Brain pericyte (primary cell): Measurements from ENCODE around the gene CDH23.

ENCODE experiments used
- DNase-seq: peaks from one replicate; pipeline ENCODE4 v3.0.0-alpha.2; 2012; ENCODE audit warnings: low read depth, low spot score

Gene CDH23

GRCh38 chr10:71423250-71423649 lies 26.5 kb downstream of the CDH23 start:
- DNase-seq, result no peak

- no peak for DNase-seq
These were observed 27.2 kb downstream of the CDH23 start for GRCh38 chr10:71423901-71424300.

GRCh38 chr10:71424496-71425194 lies 27.9 kb downstream of the CDH23 start:
- DNase-seq, result no peak

- DNase-seq, result no peak
These were observed 29.4 kb downstream of the CDH23 start for GRCh38 chr10:71426058-71426605.

- DNase-seq, result no peak
These were observed 30.5 kb downstream of the CDH23 start for GRCh38 chr10:71427246-71427645.

GRCh38 chr10:71429304-71429703 lies 32.6 kb downstream of the CDH23 start:
- no peak for DNase-seq

- DNase-seq, result no peak
These were observed 33.2 kb downstream of the CDH23 start for GRCh38 chr10:71429929-71430328.

GRCh38 chr10:71431239-71432100 lies 34.8 kb downstream of the CDH23 start:
- peak; percentile 29 for DNase-seq

GRCh38 chr10:71432101-71432905 lies 35.6 kb downstream of the CDH23 start:
- no peak for DNase-seq

- DNase-seq, result no peak
These were observed 36.4 kb downstream of the CDH23 start for GRCh38 chr10:71432956-71433767.

- no peak for DNase-seq
These were observed 37.3 kb downstream of the CDH23 start for GRCh38 chr10:71433768-71434744.

GRCh38 chr10:71434760-71435394 lies 38.2 kb downstream of the CDH23 start:
- DNase-seq, result no peak

- no peak for DNase-seq
These were observed 39.0 kb downstream of the CDH23 start for GRCh38 chr10:71435571-71436267.

- DNase-seq, result no peak
These were observed 39.8 kb downstream of the CDH23 start for GRCh38 chr10:71436268-71437125.

- no peak for DNase-seq
These were observed 40.9 kb downstream of the CDH23 start for GRCh38 chr10:71437537-71438092.

- DNase-seq, result no peak
These were observed 42.0 kb downstream of the CDH23 start for GRCh38 chr10:71438761-71439160.

- DNase-seq, result no peak
These were observed 43.1 kb downstream of the CDH23 start for GRCh38 chr10:71439670-71440425.
